Hepatocyte (in vitro differentiated cells): ENCODE data around the gene FXR2.

Experiments
- EZH2 ChIP-seq: fragments of 200-600 bp; sonication (generic); IDR thresholded peaks from 2 replicates; pipeline ENCODE4 v1.6.1; 2016; ENCODE audit warnings: antibody characterized with exemption, mild to moderate bottlenecking, borderline replicate concordance
- EZH2phosphoT487 ChIP-seq: fragments of 200-600 bp; sonication (generic); IDR thresholded peaks from one replicate; pipeline ENCODE4 v1.6.1; 2018; ENCODE audit warnings: antibody characterized with exemption, mild to moderate bottlenecking, low read depth, moderate library complexity; ENCODE audit not compliant: unreplicated experiment, severe bottlenecking
- TF ChIP-seq, protein P1 (sequence below): fragments of 200-600 bp; sonication (generic); IDR thresholded peaks from 2 replicates; pipeline ENCODE4 v1.5.1; 2016; ENCODE audit warnings: antibody characterized with exemption, mild to moderate bottlenecking; ENCODE audit not compliant: poor library complexity

DNA sequence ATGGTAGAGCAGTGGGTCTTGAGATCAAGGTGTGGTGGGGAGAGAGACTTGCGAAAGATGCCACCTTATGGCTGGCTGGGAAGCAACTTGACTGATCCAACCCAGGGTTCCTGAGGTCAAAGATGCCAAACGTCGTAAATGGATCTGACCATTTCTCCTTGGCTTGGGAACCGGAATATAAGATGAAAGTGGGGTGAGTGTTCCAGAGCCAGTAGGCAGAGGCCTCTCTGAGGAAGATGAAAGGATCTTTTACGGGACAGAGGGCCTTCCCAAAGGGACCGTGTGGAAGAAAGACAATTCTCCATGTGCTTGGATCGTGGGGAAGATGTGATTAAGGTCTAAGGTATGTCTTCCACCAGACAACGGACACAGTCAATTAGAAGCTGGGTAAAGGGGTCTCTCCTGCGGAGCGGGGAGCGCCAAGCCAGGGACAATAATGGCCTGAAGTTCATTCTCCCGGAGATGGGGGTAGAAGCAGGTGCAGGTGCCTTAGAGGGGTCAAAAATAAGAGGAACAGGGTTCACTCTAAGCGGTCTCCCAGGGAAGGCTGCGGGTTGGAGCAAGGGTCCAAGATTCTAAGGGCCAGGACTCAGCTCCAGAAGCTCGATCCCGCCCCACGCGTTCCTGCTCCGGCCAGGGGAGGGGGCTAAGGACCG is 800 bp downstream of the FXR2 start:
- TF ChIP-seq, protein P1, sequence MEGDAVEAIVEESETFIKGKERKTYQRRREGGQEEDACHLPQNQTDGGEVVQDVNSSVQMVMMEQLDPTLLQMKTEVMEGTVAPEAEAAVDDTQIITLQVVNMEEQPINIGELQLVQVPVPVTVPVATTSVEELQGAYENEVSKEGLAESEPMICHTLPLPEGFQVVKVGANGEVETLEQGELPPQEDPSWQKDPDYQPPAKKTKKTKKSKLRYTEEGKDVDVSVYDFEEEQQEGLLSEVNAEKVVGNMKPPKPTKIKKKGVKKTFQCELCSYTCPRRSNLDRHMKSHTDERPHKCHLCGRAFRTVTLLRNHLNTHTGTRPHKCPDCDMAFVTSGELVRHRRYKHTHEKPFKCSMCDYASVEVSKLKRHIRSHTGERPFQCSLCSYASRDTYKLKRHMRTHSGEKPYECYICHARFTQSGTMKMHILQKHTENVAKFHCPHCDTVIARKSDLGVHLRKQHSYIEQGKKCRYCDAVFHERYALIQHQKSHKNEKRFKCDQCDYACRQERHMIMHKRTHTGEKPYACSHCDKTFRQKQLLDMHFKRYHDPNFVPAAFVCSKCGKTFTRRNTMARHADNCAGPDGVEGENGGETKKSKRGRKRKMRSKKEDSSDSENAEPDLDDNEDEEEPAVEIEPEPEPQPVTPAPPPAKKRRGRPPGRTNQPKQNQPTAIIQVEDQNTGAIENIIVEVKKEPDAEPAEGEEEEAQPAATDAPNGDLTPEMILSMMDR: no peak
- no peak for TF ChIP-seq EZH2
- TF ChIP-seq EZH2phosphoT487: no peak
